Measurements from ENCODE around the gene ANKRD13A.
"Not testable (repeated sequence)": the region's sequence is repeated elsewhere in the genome, so short reads cannot be mapped to it uniquely, and the experiment has no call there.

ANKRD13A gene

DNA sequence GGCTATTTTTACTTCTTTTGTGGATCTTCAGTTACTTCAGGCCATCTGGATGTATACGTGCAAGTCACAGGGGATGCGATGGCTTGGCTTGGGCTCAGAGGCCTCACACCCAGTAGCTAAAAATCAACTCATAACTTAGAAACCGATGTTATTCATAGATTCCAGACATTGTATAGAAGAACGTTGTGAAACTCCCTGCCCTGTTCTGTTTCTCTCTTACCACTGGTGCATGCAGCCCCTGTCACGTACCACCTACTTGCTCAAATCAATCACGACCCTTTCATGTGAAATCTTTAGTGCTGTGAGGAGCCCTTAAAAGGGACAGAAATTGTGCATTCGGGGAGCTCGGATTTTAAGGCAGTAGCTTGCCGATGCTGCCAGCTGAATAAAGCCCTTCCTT, 50.4 kb downstream of the ANKRD13A start:
- not testable (repeated sequence) for DNase-seq

DNA sequence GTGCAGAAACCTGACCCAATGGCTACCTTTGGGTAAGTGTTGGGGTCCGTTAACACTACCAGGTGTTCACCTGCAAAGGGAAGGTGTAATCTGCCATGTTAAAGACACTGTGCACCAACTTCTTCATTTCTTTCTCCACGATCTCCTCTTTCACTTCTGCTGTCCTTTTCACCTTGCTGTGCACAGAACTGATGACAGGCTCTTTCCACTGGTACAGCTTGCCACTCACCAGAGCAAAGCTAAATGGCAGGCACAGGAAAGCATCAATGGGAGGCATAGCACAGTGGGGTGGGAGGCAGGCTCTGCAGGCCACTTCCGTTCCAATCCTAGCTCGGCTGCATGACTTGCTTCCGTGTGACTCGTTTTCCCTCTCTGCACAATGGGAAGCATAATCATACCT, 51.7 kb downstream of the ANKRD13A start:
- peak; percentile 73 for DNase-seq

DNA sequence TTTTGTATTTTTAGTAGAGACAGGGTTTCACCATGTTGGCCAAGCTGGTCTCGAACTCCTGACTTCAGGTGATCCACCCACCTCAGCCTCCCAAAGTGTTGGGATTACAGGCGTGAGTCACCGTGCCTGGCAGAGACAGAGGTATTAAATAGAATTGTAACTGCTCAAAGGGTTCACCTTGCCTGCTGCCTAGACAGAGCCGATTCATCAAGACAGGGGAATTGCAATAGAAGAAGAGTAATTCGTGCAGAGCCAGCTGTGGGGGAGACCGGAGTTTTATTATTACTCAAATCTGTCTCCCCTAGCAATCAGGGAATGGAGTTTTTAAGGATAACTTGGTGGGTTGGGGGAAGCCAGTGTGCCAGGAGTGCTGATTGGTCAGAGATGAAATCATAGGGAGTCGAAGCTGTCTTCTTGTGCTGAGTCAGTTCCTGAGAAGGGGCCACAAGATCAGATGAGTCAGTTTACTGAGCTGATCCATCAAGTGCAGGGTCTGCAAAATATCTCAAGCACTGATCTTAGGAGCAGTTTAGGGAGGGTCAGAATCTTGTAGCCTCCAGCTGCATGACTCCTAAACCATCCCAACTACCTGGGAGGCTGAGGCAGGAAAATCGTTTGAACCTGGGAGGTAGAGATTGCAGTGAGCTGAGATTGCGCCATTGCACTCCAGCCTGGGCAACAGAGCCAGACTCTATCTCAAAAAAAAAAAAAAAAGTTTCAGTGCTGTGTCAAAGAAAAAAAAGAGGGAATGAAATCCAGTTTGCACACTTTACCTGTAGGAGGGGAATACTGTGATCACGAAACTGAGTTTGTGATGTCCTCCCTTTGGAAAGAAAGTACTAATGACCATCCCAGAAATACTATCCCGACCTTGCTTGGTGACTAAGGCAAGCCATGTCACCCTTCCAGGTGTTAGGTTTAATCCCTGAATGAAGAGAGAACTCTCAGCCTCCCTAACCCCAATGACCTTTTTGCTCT, 56.4 kb downstream of the ANKRD13A start:
- DNase-seq, result peak; percentile 34

DNA sequence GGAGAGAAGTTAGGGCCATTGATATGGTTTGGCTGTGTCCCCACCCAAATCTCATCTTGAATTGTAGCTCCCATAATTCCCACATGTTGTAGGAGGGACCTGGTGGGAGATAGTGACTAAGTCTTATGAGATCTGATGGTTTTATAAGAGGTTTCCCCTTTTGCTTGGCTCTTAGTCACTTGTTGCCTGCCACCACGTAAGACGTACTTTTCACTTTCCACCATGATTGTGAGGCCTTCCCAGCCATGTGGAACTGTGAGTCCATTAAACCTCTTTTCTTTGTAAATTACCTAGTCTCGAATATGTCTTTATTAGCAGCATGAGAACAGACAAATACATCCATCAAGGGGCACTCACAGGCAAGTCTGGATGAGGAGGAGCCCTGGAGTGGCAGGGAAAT, 57.4 kb downstream of the ANKRD13A start:
- DNase-seq, result not testable (repeated sequence)

DNA sequence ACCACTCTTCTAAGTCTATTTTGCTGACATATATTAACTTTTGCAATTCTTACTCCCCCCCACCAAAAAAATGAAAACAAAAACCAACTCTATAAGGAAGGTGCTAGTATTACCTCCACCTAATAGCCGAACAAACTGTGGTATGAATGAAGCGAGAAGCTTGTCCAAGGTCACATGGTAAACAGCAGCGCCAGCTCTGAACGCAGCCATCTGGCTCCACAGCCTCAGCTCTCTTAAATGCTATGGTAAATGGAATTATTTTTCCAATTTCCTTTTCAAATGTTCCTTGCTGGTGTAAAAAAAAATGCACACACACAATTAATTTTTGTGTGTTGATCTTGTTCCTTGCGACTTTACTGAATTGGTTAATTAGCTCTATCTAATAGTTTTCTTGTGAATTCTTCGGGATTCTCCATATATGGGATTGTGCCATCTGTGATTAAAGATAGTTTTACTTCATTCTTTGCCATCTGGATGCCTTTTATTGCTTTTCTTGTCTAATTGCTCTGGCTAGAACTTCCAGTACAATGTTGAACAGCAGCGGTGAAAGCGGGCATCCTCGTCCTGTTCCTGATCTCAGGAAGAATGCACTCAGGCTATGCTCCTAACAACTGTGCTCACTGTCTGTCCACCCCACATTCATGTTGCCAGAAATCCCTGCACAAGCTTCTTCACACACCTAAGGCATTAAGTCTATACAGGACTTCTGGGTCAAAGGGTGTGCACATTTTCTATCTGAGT, 59.8 kb downstream of the ANKRD13A start:
- no peak for DNase-seq

DNA sequence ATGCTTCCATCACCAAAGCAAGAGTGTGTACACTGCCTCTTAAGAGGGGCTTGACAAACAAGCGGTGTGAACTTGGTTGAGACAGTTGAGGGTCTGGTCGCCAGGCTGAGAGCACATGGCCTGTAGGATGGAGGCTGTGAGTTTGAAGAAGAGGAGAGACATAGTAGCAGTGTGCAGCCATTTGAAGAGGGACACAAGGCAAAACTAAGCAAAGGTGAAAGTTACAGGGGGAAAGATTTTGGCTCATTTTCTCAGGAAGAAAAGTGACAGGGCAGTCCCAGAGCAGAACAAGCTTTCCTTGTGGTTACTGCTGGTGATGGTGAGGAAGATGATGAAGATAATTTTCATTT, 60.4 kb downstream of the ANKRD13A start:
- DNase-seq, result no peak

DNA sequence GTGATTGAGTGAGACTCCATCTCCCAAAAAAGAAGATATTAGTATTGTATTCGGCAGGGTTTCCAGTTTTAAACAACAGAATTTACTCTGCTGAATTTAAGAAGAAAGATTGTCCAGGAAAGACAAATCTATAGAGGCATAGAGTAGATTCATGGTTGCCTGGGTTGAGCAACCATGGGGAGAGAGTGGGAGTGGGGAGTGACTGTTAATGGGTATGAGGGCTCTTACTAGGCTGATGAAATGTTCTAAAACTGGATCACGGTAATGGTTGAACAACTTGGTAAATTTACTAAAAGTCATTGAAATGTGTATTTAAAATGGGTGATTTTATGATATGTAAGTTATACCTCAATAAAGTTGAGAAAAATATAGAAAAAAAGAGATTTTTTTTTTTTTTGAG, 63.0 kb downstream of the ANKRD13A start:
- no peak for DNase-seq

DNA sequence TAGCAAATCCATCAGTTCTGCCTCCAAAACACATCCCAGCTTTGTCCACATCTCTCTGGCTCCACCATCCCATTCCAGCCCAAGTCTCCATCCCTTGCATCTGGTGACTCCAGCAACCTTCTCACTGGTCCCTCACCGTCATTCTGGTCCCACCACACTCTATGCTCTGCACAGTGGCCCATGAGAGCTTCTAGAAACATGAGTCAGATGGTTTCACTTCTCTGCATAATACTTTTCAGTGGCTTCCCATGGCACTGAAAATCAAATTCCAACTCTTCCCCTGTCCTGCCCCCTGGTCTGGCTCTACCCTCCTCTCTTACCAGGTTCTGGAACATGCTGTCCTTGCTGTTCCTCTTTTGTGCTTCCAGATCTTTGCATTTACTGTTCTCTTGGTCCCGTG, 66.3 kb downstream of the ANKRD13A start:
- no peak for DNase-seq

DNA sequence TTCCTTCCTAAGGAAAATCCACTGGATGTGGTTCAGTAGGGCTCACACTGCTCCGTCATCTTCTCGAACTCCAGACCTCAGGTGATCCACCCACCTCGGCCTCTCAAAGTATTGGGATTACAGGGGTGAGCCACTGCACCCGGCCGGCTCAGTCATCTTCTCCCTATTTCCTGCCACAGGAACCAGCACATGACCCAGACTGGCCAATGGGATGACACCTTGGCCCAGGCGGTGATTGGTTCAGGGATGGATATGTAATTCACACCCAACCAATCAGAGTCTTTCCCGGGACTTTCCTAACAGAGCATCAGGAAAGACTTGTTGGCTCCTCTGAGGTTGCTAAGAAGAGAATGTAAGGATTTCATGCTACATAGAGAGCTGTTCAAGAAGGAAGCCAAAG, 68.3 kb downstream of the ANKRD13A start:
- no peak for DNase-seq

DNA sequence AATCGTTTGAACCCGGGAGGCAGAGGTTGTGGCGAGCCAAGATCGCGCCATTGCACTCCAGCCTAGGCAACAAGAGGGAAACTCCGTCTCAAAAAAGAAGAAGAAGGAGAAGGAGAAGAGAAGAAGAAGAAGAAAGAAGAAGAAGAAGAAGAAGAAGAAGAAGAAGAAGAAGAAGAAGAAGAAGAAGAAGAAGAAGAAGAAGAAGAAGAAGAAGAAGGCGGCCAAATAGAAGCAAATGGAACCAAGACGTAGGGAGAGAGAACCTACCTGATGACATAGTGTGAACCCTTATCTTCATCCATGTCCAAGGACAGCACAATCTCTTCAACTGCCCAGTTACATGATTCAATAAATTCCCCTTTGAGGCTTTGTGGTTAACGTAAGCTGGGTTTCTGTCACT, 68.9 kb downstream of the ANKRD13A start:
- DNase-seq, result not testable (repeated sequence)

DNA sequence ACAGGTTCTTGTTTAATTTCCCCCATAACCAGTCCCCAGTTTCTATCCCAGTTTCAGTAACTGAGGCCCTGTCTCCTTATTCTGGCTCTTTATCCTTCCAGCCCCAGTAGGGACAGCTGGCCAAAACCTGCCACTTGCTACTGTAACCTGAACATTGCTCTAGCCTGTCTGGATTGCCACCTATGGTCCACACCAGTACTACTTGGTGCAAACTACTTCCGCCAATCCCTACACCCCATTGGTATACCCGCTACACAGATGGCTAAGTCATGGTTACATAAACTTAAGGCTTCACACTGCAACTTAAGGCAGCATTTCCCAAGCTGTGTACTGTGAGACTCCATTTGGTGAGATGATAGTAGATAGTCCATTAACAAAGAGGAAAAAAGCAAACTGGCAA, 69.4 kb downstream of the ANKRD13A start:
- no peak for DNase-seq

DNA sequence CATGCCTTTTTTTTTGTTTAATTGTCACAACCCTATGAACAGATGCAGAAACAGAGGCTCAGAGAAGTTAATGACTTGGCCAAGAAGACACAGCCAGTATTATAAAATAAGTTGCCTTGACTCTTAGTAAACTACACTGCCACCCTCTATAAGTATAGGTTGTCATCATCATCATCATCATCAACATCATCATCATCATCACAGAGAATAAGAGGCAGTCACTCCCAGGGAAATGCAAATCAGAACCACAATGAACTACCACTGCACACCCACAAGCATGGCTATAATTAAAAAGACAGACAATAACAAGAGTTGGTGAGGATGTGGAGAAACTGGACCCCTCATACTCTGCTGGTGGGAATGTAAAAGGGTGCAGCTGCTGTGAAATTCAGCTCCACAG, 72.3 kb downstream of the ANKRD13A start:
- DNase-seq, result no peak

DNA sequence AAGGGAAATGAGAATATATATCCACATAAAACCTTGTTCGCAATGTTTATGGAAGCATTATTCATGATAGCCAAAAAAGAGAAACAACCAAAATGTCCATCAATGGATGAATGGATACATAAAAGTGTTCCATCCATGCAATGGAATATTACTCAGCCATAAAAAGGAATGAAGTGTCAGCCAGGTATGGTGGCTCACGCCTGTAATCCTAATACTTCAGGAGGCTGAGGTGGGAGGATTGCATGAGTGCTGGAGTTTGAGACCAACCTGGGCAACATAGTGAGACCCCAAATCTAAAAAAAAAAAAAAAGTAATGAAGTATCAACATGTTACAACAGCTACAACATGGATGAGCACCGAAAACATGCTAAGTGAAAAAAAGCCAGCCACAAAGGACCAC, 72.7 kb downstream of the ANKRD13A start:
- DNase-seq, result no peak

DNA sequence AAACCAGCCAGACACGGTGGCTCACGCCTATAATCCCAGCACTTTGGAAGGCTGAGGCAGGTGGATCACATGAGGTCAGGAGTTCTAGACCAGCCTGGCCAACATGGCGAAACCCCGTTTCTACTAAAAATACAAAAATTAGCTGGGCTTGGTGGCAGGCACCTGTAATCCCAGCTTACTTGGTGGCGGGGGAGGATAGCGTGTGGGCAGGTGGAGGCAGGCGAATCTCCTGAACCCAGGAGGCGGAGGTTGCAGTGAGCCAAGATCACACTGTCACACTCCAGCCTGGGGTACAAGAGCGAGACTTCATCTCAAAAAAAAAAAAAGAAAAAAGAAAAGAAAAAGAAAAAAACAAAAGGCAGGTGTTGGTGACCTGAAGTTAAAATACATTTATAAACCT, 73.4 kb downstream of the ANKRD13A start:
- DNase-seq, result not testable (repeated sequence)

DNA sequence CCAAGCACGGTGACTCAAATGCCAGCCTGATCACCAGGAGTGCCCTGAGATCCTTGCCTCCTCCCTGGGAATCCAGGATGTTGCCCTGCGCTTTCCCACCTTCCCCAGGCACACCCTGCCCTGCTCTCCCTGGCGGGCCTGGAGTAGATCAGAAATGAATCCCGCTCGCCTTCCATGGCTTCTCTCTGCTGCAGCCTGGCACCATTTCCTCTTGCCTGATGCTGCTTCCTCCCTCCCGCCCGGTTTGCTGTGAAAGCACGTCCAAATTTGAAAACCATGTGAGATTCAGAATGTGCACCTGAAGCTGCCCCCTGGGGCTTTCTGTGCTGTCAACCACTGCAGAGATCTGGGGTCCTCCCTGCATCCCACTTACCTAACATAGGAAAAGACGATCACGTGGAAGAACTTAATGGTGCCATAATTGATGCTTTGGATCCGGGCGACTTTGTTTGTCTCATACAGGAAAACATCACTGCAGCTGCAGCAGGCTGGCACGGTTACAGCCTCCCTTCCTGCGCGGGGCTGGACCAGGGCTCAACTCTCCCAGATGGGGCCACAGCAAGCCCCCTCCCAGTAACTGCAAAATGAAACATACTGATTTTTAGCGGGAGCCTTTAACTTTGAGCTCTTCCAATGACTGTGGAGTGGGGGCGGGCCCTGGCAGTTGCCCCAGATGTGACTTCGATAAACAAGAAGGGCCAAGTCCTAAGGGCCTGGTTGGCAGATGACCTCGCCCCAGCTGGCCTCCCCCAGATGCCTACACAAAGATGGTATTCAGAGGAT, 74.0 kb downstream of the ANKRD13A start:
- peak; percentile 75 for DNase-seq

DNA sequence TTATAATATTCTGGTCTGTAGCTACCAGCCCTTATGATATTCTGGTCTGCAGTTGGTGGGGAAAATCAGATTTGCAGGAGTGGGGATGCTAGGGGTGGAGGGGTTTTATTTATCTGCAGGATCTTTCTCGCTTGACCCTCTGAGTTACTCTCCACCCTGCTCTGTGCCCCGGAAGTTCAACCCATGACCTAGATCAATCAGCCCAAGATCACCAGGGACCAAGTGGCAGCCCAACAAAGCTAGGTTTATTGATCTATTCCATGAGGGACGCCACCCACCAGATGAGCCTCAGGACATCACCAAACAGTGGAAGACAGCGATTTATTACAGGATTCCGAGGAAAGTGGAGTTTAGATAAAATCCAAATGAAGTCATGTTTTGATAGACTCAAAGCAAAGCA, 74.9 kb downstream of the ANKRD13A start:
- DNase-seq, result no peak

DNA sequence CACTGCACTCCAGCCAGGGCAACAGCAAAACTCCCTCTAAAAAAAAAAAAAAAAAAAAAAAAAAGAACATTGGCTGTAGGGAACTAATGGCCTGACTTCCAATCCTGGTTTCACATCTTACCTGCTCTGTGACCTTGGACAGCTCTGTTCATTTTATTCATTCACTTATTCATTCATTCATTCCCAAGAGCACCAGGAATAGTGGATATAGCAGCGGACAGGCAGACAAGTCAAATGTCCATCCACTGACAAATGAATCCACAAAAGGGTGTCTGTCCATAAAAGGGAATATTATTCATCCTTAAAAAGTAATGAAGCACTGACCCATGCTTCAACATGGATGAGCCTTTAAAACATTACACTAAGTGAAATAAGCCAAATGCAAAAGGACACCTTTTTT, 76.7 kb downstream of the ANKRD13A start:
- DNase-seq, result no peak

DNA sequence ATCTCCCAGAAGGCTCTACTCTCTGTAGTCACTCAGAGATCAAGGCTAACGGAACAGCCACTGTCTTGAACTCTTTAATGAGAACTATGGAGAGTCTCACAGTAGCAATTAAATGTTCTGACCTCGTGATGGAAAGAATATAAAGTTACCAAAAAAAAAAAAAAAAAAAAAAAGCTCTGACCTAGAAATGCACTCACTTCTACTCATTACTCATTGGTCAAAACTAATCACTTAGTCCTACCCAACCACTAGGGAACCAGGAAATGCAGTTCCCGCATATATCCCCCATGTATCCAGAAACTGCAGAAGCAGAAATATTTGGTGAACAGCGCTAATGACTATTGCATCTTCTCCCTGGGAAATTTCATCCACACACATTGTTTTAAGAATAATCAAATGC, 78.6 kb downstream of the ANKRD13A start:
- DNase-seq, result no peak

DNA sequence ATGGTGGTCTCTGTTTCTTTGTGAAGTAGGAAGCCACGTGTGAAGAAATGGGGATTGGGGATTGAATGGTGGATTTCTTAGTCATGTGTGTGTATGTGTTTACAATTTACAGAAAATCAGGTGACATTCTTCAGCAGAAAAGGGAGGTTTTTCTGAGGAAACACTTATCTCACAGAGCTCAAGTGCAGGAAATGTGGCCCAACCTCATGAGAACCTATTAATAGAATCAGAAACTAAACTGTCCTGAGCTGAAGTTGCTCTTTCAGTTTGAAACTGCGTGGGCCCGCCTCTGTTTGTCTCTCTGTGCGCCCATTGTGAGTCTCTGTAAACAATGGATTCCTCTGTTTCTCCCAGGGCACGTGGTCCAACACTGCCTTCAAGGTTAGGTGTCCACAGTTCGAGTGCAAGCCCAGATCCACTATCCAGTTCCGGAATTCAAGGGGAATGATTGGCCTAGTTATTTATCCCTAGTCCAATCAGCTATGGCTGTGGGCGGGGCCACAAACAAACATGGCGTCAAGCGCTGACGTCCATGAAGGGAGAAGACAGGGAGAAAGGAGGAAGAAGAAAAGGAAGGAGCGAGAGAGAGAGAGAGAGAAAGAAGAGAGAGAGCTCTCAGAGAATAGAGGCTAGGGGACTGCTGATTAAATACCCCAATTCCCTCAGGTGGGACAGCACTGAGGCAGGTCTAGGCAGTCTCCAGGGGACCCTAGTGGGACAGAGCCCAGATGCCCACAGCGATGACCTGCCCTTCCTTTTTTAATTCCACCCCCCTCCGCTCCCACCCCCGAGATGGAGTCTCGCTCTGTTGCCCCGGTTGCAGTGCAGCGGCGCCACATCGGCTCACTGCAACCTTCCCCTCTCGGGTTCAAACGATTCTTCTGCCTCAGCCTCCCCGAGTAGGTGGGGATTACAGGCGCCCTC, 80.5 kb downstream of the ANKRD13A start:
- DNase-seq, result peak; percentile 87

DNA sequence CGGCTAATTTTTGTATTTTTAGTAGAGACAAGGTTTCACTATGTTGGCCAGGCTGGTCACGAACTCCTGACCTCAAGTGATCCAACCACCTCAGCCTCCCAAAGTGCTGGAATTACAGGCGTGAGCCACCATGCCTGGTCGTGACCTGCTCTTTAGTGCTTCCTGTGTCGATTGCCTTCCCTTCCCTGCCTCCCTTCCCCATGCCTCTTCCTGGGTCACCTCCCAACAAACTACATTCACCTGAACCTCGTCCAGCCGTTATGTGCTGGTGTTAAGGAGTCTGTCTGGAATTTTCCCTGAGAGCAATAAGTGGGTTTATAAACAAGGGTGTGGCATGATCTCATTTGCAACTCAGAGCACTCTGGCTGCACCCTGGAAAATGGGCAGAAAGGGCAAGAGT, 81.2 kb downstream of the ANKRD13A start:
- DNase-seq, result no peak

DNA sequence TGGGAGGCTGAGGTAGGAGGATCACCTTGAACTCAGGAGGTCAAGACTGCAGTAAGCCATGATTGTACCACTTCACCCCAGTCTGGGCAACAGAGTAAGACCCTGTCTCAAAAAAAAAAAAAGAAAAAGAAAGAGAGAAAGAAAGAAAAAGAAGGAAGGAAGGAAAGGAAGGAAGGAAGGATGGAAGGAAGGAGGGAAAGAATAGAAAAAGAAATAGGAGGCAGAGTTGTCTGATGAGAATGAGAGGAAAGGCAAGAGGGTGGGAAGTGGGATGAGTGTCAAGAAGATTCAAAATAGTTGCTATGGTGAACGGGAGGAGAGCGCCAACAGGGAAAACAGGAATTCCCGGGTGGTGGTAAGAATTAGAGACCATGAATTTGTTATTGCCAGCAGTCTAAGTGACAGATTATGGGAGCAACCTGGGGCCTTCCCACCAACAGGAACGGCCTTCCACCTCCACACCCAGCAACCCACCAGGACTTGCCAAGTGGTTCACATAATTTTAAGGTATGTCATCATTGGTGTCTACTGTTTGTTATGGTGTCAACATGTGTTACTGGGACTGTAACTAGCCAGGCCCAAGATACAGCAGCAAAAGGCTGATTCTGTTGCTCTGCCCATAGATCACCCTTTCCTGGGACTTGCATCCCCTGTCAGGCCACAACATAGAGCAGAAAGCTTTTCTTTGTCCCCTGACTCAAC, 85.2 kb downstream of the ANKRD13A start:
- DNase-seq, result no peak

DNA sequence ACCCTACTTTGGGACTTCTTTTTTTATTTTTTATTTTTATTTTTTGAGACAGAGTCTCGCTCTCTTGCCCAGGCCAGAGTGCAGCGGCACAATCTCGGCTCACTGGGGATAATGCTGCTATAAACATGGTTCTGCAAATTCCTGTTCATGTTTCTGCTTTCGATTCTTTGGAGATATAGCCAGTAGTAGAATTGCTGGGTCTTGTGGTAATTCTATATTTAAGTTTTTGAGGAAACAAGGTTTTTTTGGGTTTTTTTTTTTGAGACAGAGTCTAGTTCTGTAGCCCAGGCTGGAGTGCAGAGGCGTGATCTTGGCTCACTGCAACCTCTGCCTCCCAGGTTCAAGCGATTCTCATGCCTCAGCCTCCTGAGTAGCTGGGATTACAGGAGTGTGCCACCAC, 89.0 kb downstream of the ANKRD13A start:
- DNase-seq, result not testable (repeated sequence)

Data from RPMI8226 (cell line).